ENCODE data around the gene MIX23.
"Not testable (repeated sequence)": the region's sequence is repeated elsewhere in the genome, so short reads cannot be mapped to it uniquely, and the experiment has no call there.

The MIX23 gene

GRCh38 chr3:122377975-122378374, 5.1 kb downstream of the MIX23 start:
- no peaks in the 10 kb centered on the region for H3K9me3 ChIP-seq (replicated peaks in 1 of 2; ENCODE audit: control insufficient read depth in 2 of 2, insufficient read depth in 1 of 2, low read depth in 1 of 2, low read length in 2 of 2)
- no peak overlapping the region for H3K23ac ChIP-seq (ENCODE audit: low read depth, low read length, poor library complexity)
- no peak overlapping the region for H3K14ac ChIP-seq (ENCODE audit: low read length)
- H2BK15ac ChIP-seq (ENCODE audit: low read length) = no peak overlapping the region
- H4K8ac ChIP-seq (ENCODE audit: low read depth, low read length) = no peak overlapping the region
- WGBS, 2 donors (ENCODE audit: extremely low coverage in 2 of 2, insufficient read length in 2 of 2, insufficient replicate concordance in 1 of 2) = no CpG with 5 or more reads among the region's 4 CpGs
- no peak overlapping the region for H2BK12ac ChIP-seq (ENCODE audit: low read length)
- DNase-seq (ENCODE audit: low spot score) = no peak
- no peak overlapping the region for H3K4ac ChIP-seq (ENCODE audit: low read length)
- H2BK5ac ChIP-seq (ENCODE audit: low read length) = no peak overlapping the region
- no peaks in the 10 kb centered on the region for H3K27me3 ChIP-seq (ENCODE audit: control insufficient read depth in 3 of 3, insufficient read depth in 3 of 3, low read depth in 1 of 3, low read length in 3 of 3)
- H2AK5ac ChIP-seq (ENCODE audit: low read depth, low read length) = no peak overlapping the region
- no peak overlapping the region for H2AFZ ChIP-seq (ENCODE audit: low read length)
- H3K4me1 ChIP-seq (ENCODE audit: control insufficient read depth in 2 of 2, insufficient read depth in 1 of 2, low read depth in 1 of 2, low read length in 2 of 2) = peaks cover 0 to 3% of the 10 kb centered on the region in 2 donors
- no peak overlapping the region for H3K27ac ChIP-seq (replicated peaks; ENCODE audit: low read length)
- H3K9ac ChIP-seq (ENCODE audit: low read depth, low read length, poor library complexity) = no peak overlapping the region
- H3K4me3 ChIP-seq (ENCODE audit: low read length in 2 of 2) = no peak overlapping the region
- H2BK120ac ChIP-seq (ENCODE audit: low read depth, low read length) = no peak overlapping the region
- no peaks in the 10 kb centered on the region for H3K79me1 ChIP-seq (ENCODE audit: low read depth, low read length)
- H3K4me2 ChIP-seq (ENCODE audit: insufficient read depth, low read length, poor library complexity, severe bottlenecking) = no peak overlapping the region
- no peak overlapping the region for H4K91ac ChIP-seq (ENCODE audit: low read depth, low read length, poor library complexity)
- no peak overlapping the region for H3K18ac ChIP-seq (ENCODE audit: low read length)
- peaks cover 0 to 34% of the 10 kb centered on the region in 2 donors for H3K36me3 ChIP-seq (replicated peaks in 1 of 2; ENCODE audit: control insufficient read depth in 2 of 2, insufficient read depth in 2 of 2, low read length in 2 of 2)

DNA sequence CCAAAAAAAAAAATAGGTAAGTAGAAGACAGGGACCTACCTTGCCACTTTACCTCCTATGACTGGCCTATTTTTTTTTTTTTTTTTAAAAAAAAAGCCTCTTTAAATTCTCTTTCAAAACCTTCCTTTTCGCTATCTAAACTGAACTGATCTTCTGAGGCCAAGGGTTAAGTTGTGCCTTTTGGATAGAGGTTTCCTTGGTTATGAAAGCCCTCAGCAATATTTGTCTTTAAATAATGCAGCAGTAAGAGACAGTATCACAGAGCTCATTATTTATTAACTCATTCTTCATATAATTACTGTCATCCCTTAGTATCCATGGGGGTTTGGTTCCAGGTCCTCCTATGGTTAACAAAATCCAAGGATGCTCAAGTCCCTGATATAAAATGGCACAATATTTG, 9.0 kb downstream of the MIX23 start:
- Histone ChIP-seq H2BK5ac (ENCODE audit: low read length) (no peak overlapping the region), H3K27ac (replicated peaks; ENCODE audit: low read length) (no peak overlapping the region), H3K4me2 (ENCODE audit: insufficient read depth, low read length, poor library complexity, severe bottlenecking) (no peak overlapping the region), H4K91ac (ENCODE audit: low read depth, low read length, poor library complexity) (no peak overlapping the region), H4K8ac (ENCODE audit: low read depth, low read length) (no peak overlapping the region), H3K23ac (ENCODE audit: low read depth, low read length, poor library complexity) (no peak overlapping the region), H3K79me1 (ENCODE audit: low read depth, low read length) (peaks cover 2% of the 10 kb centered on the region), H3K27me3 (ENCODE audit: control insufficient read depth in 3 of 3, insufficient read depth in 3 of 3, low read depth in 1 of 3, low read length in 3 of 3) (no peaks in the 10 kb centered on the region), H3K4ac (ENCODE audit: low read length) (no peak overlapping the region), H2BK15ac (ENCODE audit: low read length) (no peak overlapping the region), H3K18ac (ENCODE audit: low read length) (no peak overlapping the region), H2AFZ (ENCODE audit: low read length) (no peak overlapping the region), H3K9me3 (replicated peaks in 1 of 2; ENCODE audit: control insufficient read depth in 2 of 2, insufficient read depth in 1 of 2, low read depth in 1 of 2, low read length in 2 of 2) (no peaks in the 10 kb centered on the region), H3K36me3 (replicated peaks in 1 of 2; ENCODE audit: control insufficient read depth in 2 of 2, insufficient read depth in 2 of 2, low read length in 2 of 2) (peaks cover 2 to 53% of the 10 kb centered on the region in 2 donors), H3K4me3 (ENCODE audit: low read length in 2 of 2) (no peak overlapping the region), H2BK12ac (ENCODE audit: low read length) (no peak overlapping the region), H3K14ac (ENCODE audit: low read length) (no peak overlapping the region), H3K4me1 (ENCODE audit: control insufficient read depth in 2 of 2, insufficient read depth in 1 of 2, low read depth in 1 of 2, low read length in 2 of 2) (no peaks in the 10 kb centered on the region), H2BK120ac (ENCODE audit: low read depth, low read length) (no peak overlapping the region), H2AK5ac (ENCODE audit: low read depth, low read length) (no peak overlapping the region), H3K9ac (ENCODE audit: low read depth, low read length, poor library complexity) (no peak overlapping the region)
- no CpG with 5 or more reads among the region's 1 CpG for WGBS, 2 donors (ENCODE audit: extremely low coverage in 2 of 2, insufficient read length in 2 of 2, insufficient replicate concordance in 1 of 2)
- DNase-seq (ENCODE audit: low spot score) = no peak

DNA sequence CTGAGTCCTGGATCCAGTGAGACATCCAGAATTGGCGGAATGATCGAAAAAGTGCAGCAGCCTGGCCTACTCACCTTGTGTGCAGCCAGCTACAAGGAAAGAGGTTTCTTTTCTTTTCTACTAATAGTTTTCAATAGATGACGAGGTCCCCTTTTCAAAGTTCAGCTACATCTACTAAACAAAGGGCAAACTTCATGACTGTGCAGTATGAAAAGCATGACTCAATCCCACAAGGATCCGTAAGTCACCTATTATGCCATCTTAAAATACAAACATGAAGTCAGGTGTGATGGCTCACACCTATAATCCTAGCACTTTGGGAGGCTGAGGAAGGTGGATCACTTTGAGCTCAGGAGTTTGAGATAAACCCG, 16.7 kb downstream of the MIX23 start:
- no peak overlapping the region for H2BK12ac ChIP-seq (ENCODE audit: low read length)
- no peak overlapping the region for H3K27ac ChIP-seq (replicated peaks; ENCODE audit: low read length)
- H3K4me2 ChIP-seq (ENCODE audit: insufficient read depth, low read length, poor library complexity, severe bottlenecking) = no peak overlapping the region
- no peaks in the 10 kb centered on the region for H3K27me3 ChIP-seq (ENCODE audit: control insufficient read depth in 3 of 3, insufficient read depth in 3 of 3, low read depth in 1 of 3, low read length in 3 of 3)
- H4K91ac ChIP-seq (ENCODE audit: low read depth, low read length, poor library complexity) = no peak overlapping the region
- H2BK15ac ChIP-seq (ENCODE audit: low read length) = no peak overlapping the region
- no peak overlapping the region for H2AFZ ChIP-seq (ENCODE audit: low read length)
- no peak overlapping the region for H2AK5ac ChIP-seq (ENCODE audit: low read depth, low read length)
- H3K9me3 ChIP-seq (replicated peaks in 1 of 2; ENCODE audit: control insufficient read depth in 2 of 2, insufficient read depth in 1 of 2, low read depth in 1 of 2, low read length in 2 of 2) = no peaks in the 10 kb centered on the region
- no peak overlapping the region for H3K9ac ChIP-seq (ENCODE audit: low read depth, low read length, poor library complexity)
- no peak overlapping the region for H3K14ac ChIP-seq (ENCODE audit: low read length)
- H3K4me1 ChIP-seq (ENCODE audit: control insufficient read depth in 2 of 2, insufficient read depth in 1 of 2, low read depth in 1 of 2, low read length in 2 of 2) = no peaks in the 10 kb centered on the region
- H3K4me3 ChIP-seq (ENCODE audit: low read length in 2 of 2) = no peak overlapping the region
- H3K18ac ChIP-seq (ENCODE audit: low read length) = no peak overlapping the region
- H2BK120ac ChIP-seq (ENCODE audit: low read depth, low read length) = no peak overlapping the region
- DNase-seq (ENCODE audit: low spot score) = no peak
- H3K23ac ChIP-seq (ENCODE audit: low read depth, low read length, poor library complexity) = no peak overlapping the region
- H3K36me3 ChIP-seq (replicated peaks in 1 of 2; ENCODE audit: control insufficient read depth in 2 of 2, insufficient read depth in 2 of 2, low read length in 2 of 2) = peaks cover 16 to 99% of the 10 kb centered on the region in 2 donors
- no peak overlapping the region for H2BK5ac ChIP-seq (ENCODE audit: low read length)
- no peak overlapping the region for H3K4ac ChIP-seq (ENCODE audit: low read length)
- H4K8ac ChIP-seq (ENCODE audit: low read depth, low read length) = no peak overlapping the region
- WGBS, 2 donors (ENCODE audit: extremely low coverage in 2 of 2, insufficient read length in 2 of 2, insufficient replicate concordance in 1 of 2) = no CpG with 5 or more reads among the region's 5 CpGs
- no peaks in the 10 kb centered on the region for H3K79me1 ChIP-seq (ENCODE audit: low read depth, low read length)

GRCh38 chr3:122365582-122366378, 17.3 kb downstream of the MIX23 start:
- not testable (repeated sequence) for H3K23ac ChIP-seq (ENCODE audit: low read depth, low read length, poor library complexity); H3K27ac ChIP-seq (replicated peaks; ENCODE audit: low read length); H3K4me3 ChIP-seq (ENCODE audit: low read length in 2 of 2); H3K79me1 ChIP-seq (ENCODE audit: low read depth, low read length); H2BK120ac ChIP-seq (ENCODE audit: low read depth, low read length); H3K27me3 ChIP-seq (ENCODE audit: control insufficient read depth in 3 of 3, insufficient read depth in 3 of 3, low read depth in 1 of 3, low read length in 3 of 3); H3K4me2 ChIP-seq (ENCODE audit: insufficient read depth, low read length, poor library complexity, severe bottlenecking); H3K4me1 ChIP-seq (ENCODE audit: control insufficient read depth in 2 of 2, insufficient read depth in 1 of 2, low read depth in 1 of 2, low read length in 2 of 2); H2BK15ac ChIP-seq (ENCODE audit: low read length); H4K8ac ChIP-seq (ENCODE audit: low read depth, low read length); H3K4ac ChIP-seq (ENCODE audit: low read length); DNase-seq (ENCODE audit: low spot score); H3K9me3 ChIP-seq (replicated peaks in 1 of 2; ENCODE audit: control insufficient read depth in 2 of 2, insufficient read depth in 1 of 2, low read depth in 1 of 2, low read length in 2 of 2); H2AFZ ChIP-seq (ENCODE audit: low read length); H2BK12ac ChIP-seq (ENCODE audit: low read length); H3K9ac ChIP-seq (ENCODE audit: low read depth, low read length, poor library complexity); H4K91ac ChIP-seq (ENCODE audit: low read depth, low read length, poor library complexity); H2AK5ac ChIP-seq (ENCODE audit: low read depth, low read length); H3K14ac ChIP-seq (ENCODE audit: low read length); H3K18ac ChIP-seq (ENCODE audit: low read length); H2BK5ac ChIP-seq (ENCODE audit: low read length)
- peaks cover 16 to 99% of the 10 kb centered on the region in 2 donors for H3K36me3 ChIP-seq (replicated peaks in 1 of 2; ENCODE audit: control insufficient read depth in 2 of 2, insufficient read depth in 2 of 2, low read length in 2 of 2)
- WGBS, 2 donors (ENCODE audit: extremely low coverage in 2 of 2, insufficient read length in 2 of 2, insufficient replicate concordance in 1 of 2) = no CpG with 5 or more reads among the region's 10 CpGs
